ENCODE measurements around the gene ZNF830.
"Not testable (repeated sequence)": the region's sequence is repeated elsewhere in the genome, so short reads cannot be mapped to it uniquely, and the experiment has no call there.

Gene ZNF830

DNA sequence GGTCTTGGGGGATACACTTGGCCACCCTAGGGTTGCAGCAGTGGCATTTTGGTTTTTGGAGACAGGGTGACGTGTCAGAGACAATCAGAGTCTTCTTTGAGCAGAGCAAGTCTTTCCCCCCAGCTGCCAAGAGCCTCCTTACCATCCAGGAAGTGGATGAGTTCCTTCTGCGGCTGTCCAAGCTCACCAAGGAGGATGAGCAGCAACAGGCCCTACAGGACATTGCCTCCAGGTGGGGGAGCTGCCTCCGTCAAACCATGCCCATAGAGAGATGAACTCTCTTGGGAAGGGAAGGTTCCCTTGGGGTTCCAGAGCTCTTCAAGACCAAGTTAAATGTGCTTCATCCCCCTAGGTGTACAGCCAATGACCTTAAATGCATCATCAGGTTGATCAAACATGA is 30.3 kb downstream of the ZNF830 start:
- DNase-seq (ENCODE audit: low read depth, low spot score): no peak

GRCh38 chr17:34993031-34993430 is 31.7 kb downstream of the ZNF830 start:
- DNase-seq (ENCODE audit: low read depth, low spot score): no peak

- DNase-seq (ENCODE audit: low read depth, low spot score): no peak
Observed at GRCh38 chr17:34996422-34997285, 35.3 kb downstream of the ZNF830 start.

GRCh38 chr17:34997355-34997862 is 36.1 kb downstream of the ZNF830 start:
- DNase-seq (ENCODE audit: low read depth, low spot score): no peak

DNA sequence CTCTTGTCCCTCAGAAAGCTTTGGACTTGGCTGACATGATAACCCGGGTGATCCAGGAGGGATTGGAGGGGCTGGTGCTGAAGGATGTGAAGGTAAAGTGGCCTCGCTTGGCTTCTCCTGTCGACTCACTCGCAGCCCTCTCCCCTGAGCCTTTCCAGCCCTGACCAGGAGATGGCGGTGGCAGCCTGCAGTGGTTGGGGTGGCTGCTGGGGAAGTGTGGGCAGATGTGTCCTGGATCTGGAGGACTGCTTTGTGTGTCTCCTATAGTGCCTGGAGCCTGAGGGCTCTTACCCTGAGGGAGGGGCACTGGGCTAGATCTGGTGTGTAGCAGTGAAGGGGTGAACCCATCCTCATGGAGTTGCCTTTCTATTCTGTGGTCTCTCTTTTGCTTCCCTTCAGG is 36.9 kb downstream of the ZNF830 start:
- peak; percentile 51 for DNase-seq (ENCODE audit: low read depth, low spot score)

- no peak for DNase-seq (ENCODE audit: low read depth, low spot score)
Observed at GRCh38 chr17:34999456-34999855, 38.1 kb downstream of the ZNF830 start.

DNA sequence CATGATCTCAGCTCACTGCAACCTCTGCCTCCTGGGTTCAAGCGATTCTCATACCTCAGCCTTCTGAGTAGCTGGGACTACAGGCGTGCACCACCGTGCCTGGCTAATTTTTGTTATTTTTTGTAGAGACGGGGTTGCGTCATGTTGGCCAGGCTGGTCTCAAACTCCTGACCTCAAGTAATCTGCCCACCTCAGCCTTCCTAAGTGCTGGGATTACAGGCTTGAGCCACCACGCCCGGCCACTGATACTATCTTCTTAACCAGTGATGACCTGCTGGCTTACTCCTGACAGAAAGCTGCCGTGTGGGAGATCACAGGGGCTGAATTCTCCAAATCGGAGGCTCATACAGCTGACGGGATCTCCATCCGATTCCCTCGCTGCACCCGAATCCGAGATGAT is 39.6 kb downstream of the ZNF830 start:
- not testable (repeated sequence) for DNase-seq (ENCODE audit: low read depth, low spot score)

DNA sequence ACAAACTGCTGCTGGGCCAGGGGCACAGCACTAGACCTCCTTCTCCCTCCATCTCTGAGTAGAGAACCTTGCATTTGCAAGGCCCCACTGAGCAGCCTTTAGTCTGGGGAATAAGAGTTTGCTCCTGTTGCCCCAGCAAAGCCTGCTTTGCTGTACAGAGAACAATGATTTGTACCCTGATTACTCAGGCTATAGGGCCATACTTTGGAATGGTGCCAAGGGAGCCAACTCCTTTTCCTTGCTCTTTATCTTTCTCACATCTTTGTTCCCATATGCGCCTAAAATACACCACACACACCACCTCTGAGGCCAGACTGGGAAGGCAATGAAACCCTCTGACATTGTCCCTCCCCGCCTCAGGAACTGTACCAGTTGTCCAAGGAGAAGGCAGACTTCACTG is 40.2 kb downstream of the ZNF830 start:
- DNase-seq (ENCODE audit: low read depth, low spot score): no peak

- no peak for DNase-seq (ENCODE audit: low read depth, low spot score)
Observed at GRCh38 chr17:35002876-35003551, 41.7 kb downstream of the ZNF830 start.

GRCh38 chr17:35003778-35004177 is 42.4 kb downstream of the ZNF830 start:
- DNase-seq (ENCODE audit: low read depth, low spot score): no peak

- DNase-seq (ENCODE audit: low read depth, low spot score): no peak
Observed at GRCh38 chr17:35006345-35006744, 45.0 kb downstream of the ZNF830 start.

- no peak for DNase-seq (ENCODE audit: low read depth, low spot score)
Observed at GRCh38 chr17:35006961-35007360, 45.6 kb downstream of the ZNF830 start.

DNA sequence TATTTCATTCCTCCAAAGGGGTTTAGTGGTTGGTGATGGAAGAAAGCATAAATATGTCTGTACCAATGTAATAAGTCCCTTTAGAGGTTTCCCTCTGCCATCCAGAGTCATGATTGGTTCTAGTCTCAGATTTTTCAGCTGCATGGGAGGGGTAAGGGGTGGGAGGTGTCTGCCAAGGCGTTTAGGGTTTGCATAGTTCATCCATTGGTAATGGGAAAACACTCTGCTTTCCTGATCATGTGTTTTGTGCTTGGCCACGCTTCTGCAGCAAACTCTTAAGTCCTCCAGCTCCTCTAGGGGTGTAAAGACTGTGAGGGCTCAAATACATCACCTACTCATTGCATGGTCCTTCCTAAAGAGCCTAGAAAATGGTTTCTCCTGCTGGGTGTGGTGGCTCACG is 48.8 kb downstream of the ZNF830 start:
- no peak for DNase-seq (ENCODE audit: low read depth, low spot score)

- DNase-seq (ENCODE audit: low read depth, low spot score): no peak
Observed at GRCh38 chr17:35011671-35012216, 50.4 kb downstream of the ZNF830 start.

Data from activated naive CD8-positive, alpha-beta T cell treated with anti-CD3 and anti-CD28 coated beads, Interleukin-2, amount 50 U/mL, for 16 hours (primary cell).